Suprapubic skin (tissue), 3 donors: ENCODE results near the gene PLA2G3.

Experiments
- CTCF ChIP-seq, 2 donors: fragments of 200-600 bp in 1 of 2; fragments of 450-650 bp in 1 of 2; sonication (generic) in 1 of 2; IDR thresholded peaks; one replicate each; pipeline ENCODE4 v1.5.1; 2016 to 2019; ENCODE audit warnings: antibody characterized with exemption in 2 of 2, mild to moderate bottlenecking in 1 of 2, moderate library complexity in 1 of 2
- POLR2AphosphoS5 ChIP-seq, 3 donors: sonication (generic); formaldehyde crosslinking; IDR thresholded peaks; one replicate each; pipeline ENCODE4 v1.6.1; 2017; ENCODE audit warnings: antibody characterized with exemption in 3 of 3

GRCh38 chr22:31178859-31179258 is 38.6 kb upstream of the PLA2G3 start:
- TF ChIP-seq CTCF (IDR thresholded peaks at IDR 0.05) (no peak), POLR2AphosphoS5 (IDR thresholded peaks at IDR 0.05) (no peak)
